Measurements from ENCODE around the gene SEMA3E.

DNA sequence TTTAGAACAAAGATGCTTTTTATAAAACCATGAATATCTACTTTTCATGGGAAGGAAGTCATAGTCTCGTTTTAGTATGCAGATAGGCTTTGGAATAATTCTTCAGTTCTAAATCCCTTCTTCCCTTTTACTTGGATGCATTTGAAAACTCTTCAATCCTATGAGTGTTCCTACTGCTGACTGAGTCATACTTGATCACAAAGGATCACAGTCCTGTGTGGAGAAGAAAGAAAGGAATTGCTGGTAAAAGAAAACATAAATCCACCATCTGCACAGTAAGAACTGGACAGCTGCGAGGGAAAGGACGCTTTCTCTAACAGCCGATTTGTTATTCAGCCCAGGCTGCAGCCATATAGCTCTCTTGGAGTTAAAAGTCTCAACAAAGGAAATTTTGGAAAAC, 209.9 kb downstream of the SEMA3E start:
- no peak for TF ChIP-seq EZH2 (IDR thresholded peaks at IDR 0.05; ENCODE audit: insufficient read depth, poor library complexity, severe bottlenecking)
- no peak for TF ChIP-seq EZH2phosphoT487 (IDR thresholded peaks at IDR 0.05; ENCODE audit: insufficient read depth, low read depth)
